Skeletal muscle satellite cell (primary cell): Measurements from ENCODE around the gene IHH.

Experiments used
- H3K27me3 ChIP-seq: 2 replicates; pipeline ENCODE4 v1.7.0; 2013; ENCODE audit warnings: low read length; ENCODE audit not compliant: control insufficient read depth, insufficient read depth
- H3K36me3 ChIP-seq: 2 replicates; pipeline ENCODE4 v1.7.0; 2013; ENCODE audit warnings: mild to moderate bottlenecking, control low read depth, low read length; ENCODE audit not compliant: insufficient read depth
- H3K4me1 ChIP-seq: 2 replicates; pipeline ENCODE4 v1.7.0; 2013; ENCODE audit warnings: low read length; ENCODE audit not compliant: control insufficient read depth, insufficient read depth
- H3K4me2 ChIP-seq: 2 replicates; pipeline ENCODE4 v1.7.0; 2013; ENCODE audit warnings: mild to moderate bottlenecking, low read length
- H3K4me3 ChIP-seq: 2 replicates; pipeline ENCODE4 v1.7.0; 2013; ENCODE audit warnings: low read length
- H3K9ac ChIP-seq: 2 replicates; pipeline ENCODE4 v1.7.0; 2013; ENCODE audit warnings: mild to moderate bottlenecking, low read depth, low read length, moderate library complexity
- H3K9me3 ChIP-seq: replicated peaks from 2 replicates; pipeline ENCODE4 v1.7.0; 2013; ENCODE audit warnings: mild to moderate bottlenecking, control low read depth, low read length

Gene IHH

GRCh38 chr2:219056176-219056895 lies 4.4 kb downstream of the IHH start:
- no peaks in the 10 kb centered on the region for H3K36me3 ChIP-seq
- peaks cover 83% of the 10 kb centered on the region for H3K27me3 ChIP-seq

GRCh38 chr2:219054956-219055903 lies 5.5 kb downstream of the IHH start:
- no peak overlapping the region for H3K9ac ChIP-seq
- H3K4me3 ChIP-seq = no peak overlapping the region
- H3K27me3 ChIP-seq = peaks cover 90% of the 10 kb centered on the region

More at GRCh38 chr2:219056176-219056895, 4.4 kb downstream of the IHH start:
- Histone ChIP-seq H3K4me1 (peaks cover 26% of the 10 kb centered on the region), H3K9me3 (no peaks in the 10 kb centered on the region), H3K4me2 (no peak overlapping the region), H3K9ac (no peak overlapping the region), H3K4me3 (no peak overlapping the region)

GRCh38 chr2:219049282-219049681 lies 11.4 kb downstream of the IHH start:
- peaks cover 61% of the 10 kb centered on the region for H3K27me3 ChIP-seq

More at GRCh38 chr2:219054956-219055903, 5.5 kb downstream of the IHH start:
- Histone ChIP-seq H3K36me3 (no peaks in the 10 kb centered on the region), H3K4me2 (no peak overlapping the region), H3K9me3 (no peaks in the 10 kb centered on the region), H3K4me1 (peaks cover 23% of the 10 kb centered on the region)

GRCh38 chr2:219045937-219046550 lies 14.7 kb downstream of the IHH start:
- no peaks in the 10 kb centered on the region for H3K36me3 ChIP-seq
- no peak overlapping the region for H3K4me3 ChIP-seq
- H3K4me2 ChIP-seq = no peak overlapping the region
- no peak overlapping the region for H3K9ac ChIP-seq
- H3K4me1 ChIP-seq = no peaks in the 10 kb centered on the region
- H3K9me3 ChIP-seq = no peaks in the 10 kb centered on the region
- H3K27me3 ChIP-seq = peaks cover 65% of the 10 kb centered on the region

More at GRCh38 chr2:219049282-219049681, 11.4 kb downstream of the IHH start:
- H3K4me3 ChIP-seq = no peak overlapping the region
- H3K4me2 ChIP-seq = no peak overlapping the region
- H3K4me1 ChIP-seq = no peaks in the 10 kb centered on the region
- H3K36me3 ChIP-seq = no peaks in the 10 kb centered on the region
- no peak overlapping the region for H3K9ac ChIP-seq
- no peaks in the 10 kb centered on the region for H3K9me3 ChIP-seq

GRCh38 chr2:219042750-219043149 lies 18.0 kb downstream of the IHH start:
- H3K4me2 ChIP-seq = no peak overlapping the region
- no peaks in the 10 kb centered on the region for H3K36me3 ChIP-seq
- peaks cover 69% of the 10 kb centered on the region for H3K27me3 ChIP-seq
- H3K9me3 ChIP-seq = no peaks in the 10 kb centered on the region
- no peak overlapping the region for H3K4me3 ChIP-seq
- H3K4me1 ChIP-seq = no peaks in the 10 kb centered on the region
- no peak overlapping the region for H3K9ac ChIP-seq

- Histone ChIP-seq H3K4me2 (no peak overlapping the region), H3K36me3 (no peaks in the 10 kb centered on the region), H3K4me3 (no peak overlapping the region), H3K4me1 (no peaks in the 10 kb centered on the region), H3K9ac (no peak overlapping the region), H3K27me3 (peaks cover 69% of the 10 kb centered on the region), H3K9me3 (no peaks in the 10 kb centered on the region)
These were observed 18.6 kb downstream of the IHH start for GRCh38 chr2:219042157-219042556.

GRCh38 chr2:219041252-219041651 lies 19.5 kb downstream of the IHH start, which contains the start of gene CFAP65:
TSS of gene CFAP65 (minus strand) at chr2:219041516. CDS start at chr2:219039048, 2,468 bp downstream.
- no peaks in the 10 kb centered on the region for H3K4me1 ChIP-seq
- H3K27me3 ChIP-seq = peaks cover 74% of the 10 kb centered on the region
- H3K9me3 ChIP-seq = no peaks in the 10 kb centered on the region
- H3K4me3 ChIP-seq = peak within 1 kb of the TSS; percentile 68
- peak within 1 kb of the TSS; percentile 89 for H3K4me2 ChIP-seq
- H3K36me3 ChIP-seq = no peaks in the 10 kb centered on the region
- H3K9ac ChIP-seq = no peak within 1 kb of the TSS

GRCh38 chr2:219038600-219038999 lies 22.1 kb downstream of the IHH start:
- Histone ChIP-seq H3K4me1 (no peaks in the 10 kb centered on the region), H3K36me3 (no peaks in the 10 kb centered on the region), H3K9me3 (no peaks in the 10 kb centered on the region), H3K4me3 (no peak overlapping the region), H3K27me3 (peaks cover 87% of the 10 kb centered on the region), H3K9ac (no peak overlapping the region), H3K4me2 (no peak overlapping the region)

- no peak overlapping the region for H3K9ac ChIP-seq
- no peak overlapping the region for H3K4me2 ChIP-seq
- peaks cover 88% of the 10 kb centered on the region for H3K27me3 ChIP-seq
These were observed 22.8 kb downstream of the IHH start for GRCh38 chr2:219037783-219038499.

GRCh38 chr2:219035942-219036341 lies 24.8 kb downstream of the IHH start:
- Histone ChIP-seq H3K9ac (no peak overlapping the region), H3K4me1 (no peaks in the 10 kb centered on the region), H3K27me3 (peaks cover 83% of the 10 kb centered on the region), H3K36me3 (no peaks in the 10 kb centered on the region), H3K9me3 (no peaks in the 10 kb centered on the region), H3K4me3 (no peak overlapping the region), H3K4me2 (no peak overlapping the region)

More at GRCh38 chr2:219037783-219038499, 22.8 kb downstream of the IHH start:
- no peaks in the 10 kb centered on the region for H3K9me3 ChIP-seq
- H3K4me3 ChIP-seq = no peak overlapping the region
- no peaks in the 10 kb centered on the region for H3K36me3 ChIP-seq
- H3K4me1 ChIP-seq = no peaks in the 10 kb centered on the region
